ENCODE results near the gene GBX1.

The GBX1 gene

GRCh38 chr7:151122276-151122675 lies 45.2 kb downstream of the GBX1 start:
- Histone ChIP-seq H3K27me3 (ENCODE audit: low read depth, low read length) (no peaks in the 10 kb centered on the region), H3K36me3 (replicated peaks; ENCODE audit: low read depth, low read length) (no peaks in the 10 kb centered on the region), H3K4me1 (ENCODE audit: low read length) (no peaks in the 10 kb centered on the region), H3K27ac (ENCODE audit: low read length) (no peak overlapping the region), H3K4me3 (ENCODE audit: low read length) (no peak overlapping the region), H2AFZ (ENCODE audit: low read depth, low read length) (no peak overlapping the region), H4K20me1 (ENCODE audit: insufficient read depth, low read length) (peaks cover 8% of the 10 kb centered on the region), H3K9ac (ENCODE audit: low read length) (no peak overlapping the region), H3K9me3 (ENCODE audit: insufficient read depth, low read length) (no peaks in the 10 kb centered on the region), H3K4me2 (ENCODE audit: low read length) (no peak overlapping the region), H3K79me2 (ENCODE audit: low read length) (no peaks in the 10 kb centered on the region)
- TF ChIP-seq CTCF (IDR thresholded peaks at IDR 0.05; ENCODE audit: low read depth, low read length) (no peak), EZH2phosphoT487 (IDR thresholded peaks at IDR 0.05; ENCODE audit: low read depth) (no peak)

- Histone ChIP-seq H2AFZ (ENCODE audit: low read depth, low read length) (no peak overlapping the region), H3K27ac (ENCODE audit: low read length) (no peak overlapping the region), H4K20me1 (ENCODE audit: insufficient read depth, low read length) (peaks cover 13% of the 10 kb centered on the region), H3K4me3 (ENCODE audit: low read length) (no peak overlapping the region), H3K9ac (ENCODE audit: low read length) (no peak overlapping the region), H3K9me3 (ENCODE audit: insufficient read depth, low read length) (no peaks in the 10 kb centered on the region), H3K27me3 (ENCODE audit: low read depth, low read length) (no peaks in the 10 kb centered on the region), H3K36me3 (replicated peaks; ENCODE audit: low read depth, low read length) (no peaks in the 10 kb centered on the region), H3K4me1 (ENCODE audit: low read length) (no peaks in the 10 kb centered on the region), H3K79me2 (ENCODE audit: low read length) (no peaks in the 10 kb centered on the region), H3K4me2 (ENCODE audit: low read length) (no peak overlapping the region)
- TF ChIP-seq EZH2phosphoT487 (IDR thresholded peaks at IDR 0.05; ENCODE audit: low read depth) = no peak
Observed at GRCh38 chr7:151121380-151122170, 45.9 kb downstream of the GBX1 start.

GRCh38 chr7:151120896-151121295 lies 46.6 kb downstream of the GBX1 start:
- Histone ChIP-seq H3K36me3 (replicated peaks; ENCODE audit: low read depth, low read length) (no peaks in the 10 kb centered on the region), H4K20me1 (ENCODE audit: insufficient read depth, low read length) (peaks cover 19% of the 10 kb centered on the region)
- TF ChIP-seq EZH2phosphoT487 (IDR thresholded peaks at IDR 0.05; ENCODE audit: low read depth) = no peak
- TF ChIP-seq CTCF (IDR thresholded peaks at IDR 0.05; ENCODE audit: low read depth, low read length) = no peak

GRCh38 chr7:151119902-151120301 lies 47.6 kb downstream of the GBX1 start:
- H3K4me1 ChIP-seq (ENCODE audit: low read length) = no peaks in the 10 kb centered on the region
- H3K9ac ChIP-seq (ENCODE audit: low read length) = no peak overlapping the region
- TF ChIP-seq EZH2phosphoT487 (IDR thresholded peaks at IDR 0.05; ENCODE audit: low read depth) (no peak), CTCF (IDR thresholded peaks at IDR 0.05; ENCODE audit: low read depth, low read length) (no peak)
- no peak overlapping the region for H3K4me2 ChIP-seq (ENCODE audit: low read length)
- H3K9me3 ChIP-seq (ENCODE audit: insufficient read depth, low read length) = no peaks in the 10 kb centered on the region
- H2AFZ ChIP-seq (ENCODE audit: low read depth, low read length) = no peak overlapping the region
- no peak overlapping the region for H3K4me3 ChIP-seq (ENCODE audit: low read length)
- no peak overlapping the region for H3K27ac ChIP-seq (ENCODE audit: low read length)
- no peaks in the 10 kb centered on the region for H3K79me2 ChIP-seq (ENCODE audit: low read length)
- H4K20me1 ChIP-seq (ENCODE audit: insufficient read depth, low read length) = peaks cover 21% of the 10 kb centered on the region
- no peaks in the 10 kb centered on the region for H3K36me3 ChIP-seq (replicated peaks; ENCODE audit: low read depth, low read length)
- no peaks in the 10 kb centered on the region for H3K27me3 ChIP-seq (ENCODE audit: low read depth, low read length)

More at GRCh38 chr7:151120896-151121295, 46.6 kb downstream of the GBX1 start:
- no peak overlapping the region for H3K9ac ChIP-seq (ENCODE audit: low read length)
- H3K79me2 ChIP-seq (ENCODE audit: low read length) = no peaks in the 10 kb centered on the region
- H3K4me1 ChIP-seq (ENCODE audit: low read length) = no peaks in the 10 kb centered on the region
- H3K27me3 ChIP-seq (ENCODE audit: low read depth, low read length) = no peaks in the 10 kb centered on the region
- H2AFZ ChIP-seq (ENCODE audit: low read depth, low read length) = no peak overlapping the region
- no peak overlapping the region for H3K4me2 ChIP-seq (ENCODE audit: low read length)
- no peak overlapping the region for H3K27ac ChIP-seq (ENCODE audit: low read length)
- no peaks in the 10 kb centered on the region for H3K9me3 ChIP-seq (ENCODE audit: insufficient read depth, low read length)
- H3K4me3 ChIP-seq (ENCODE audit: low read length) = no peak overlapping the region
